ENCODE measurements around the gene NDUFAF7. TPM values are rescaled to one million over a fixed set of nuclear protein-coding genes. Genes with fewer than 3 reads are reported as not detected.

Gene NDUFAF7
- polyA plus RNA-seq, 1 donor (not counting 4 experiments of a cell fraction or from before 2014, with no cell fraction given): 27.7 TPM

GRCh38 chr2:37243435-37243834, 12.0 kb downstream of the NDUFAF7 start:
- H3K36me3 ChIP-seq (ENCODE audit: control insufficient read depth in 2 of 2, extremely low read depth in 1 of 2, insufficient read depth in 2 of 2, low read length in 2 of 2): peaks cover 9 to 19% of the 10 kb centered on the region in 2 experiments
- H3K9ac ChIP-seq (ENCODE audit: control insufficient read depth, extremely low read depth, insufficient read depth, low read length): no peak overlapping the region
- H4K20me1 ChIP-seq (ENCODE audit: control insufficient read depth, extremely low read depth, insufficient read depth, low read length): no peaks in the 10 kb centered on the region
- H3K27me3 ChIP-seq (ENCODE audit: control insufficient read depth, extremely low read depth, insufficient read depth, low read length): no peaks in the 10 kb centered on the region
- dilution Hi-C loops (cut with MboI; ENCODE audit: extremely low pct_ligation_motif_present, low sequenced_read_pairs): no loop called here
- FAIRE-seq (no peak), DNase-seq (ENCODE audit: low read depth, low spot score) (no peak)
- no peaks in the 10 kb centered on the region for H3K79me2 ChIP-seq (ENCODE audit: control insufficient read depth, insufficient read depth, low read length)
- no peaks in the 10 kb centered on the region for H3K9me1 ChIP-seq (ENCODE audit: control insufficient read depth, extremely low read depth, insufficient read depth, low read length)
- H3K4me2 ChIP-seq (ENCODE audit: control insufficient read depth, extremely low read depth, insufficient read depth, low read depth, low read length): no peak overlapping the region
- H3K4me1 ChIP-seq (ENCODE audit: control insufficient read depth, extremely low read depth, insufficient read depth, low read length): no peaks in the 10 kb centered on the region
- H3K27ac ChIP-seq (ENCODE audit: control insufficient read depth, insufficient read depth, low read length): no peak overlapping the region
- H3K4me3 ChIP-seq (ENCODE audit: control insufficient read depth in 2 of 3, extremely low read depth in 1 of 3, insufficient read depth in 2 of 3, low read depth in 1 of 3, low read length in 3 of 3): no peak overlapping the region
- no peak overlapping the region for H2AFZ ChIP-seq (ENCODE audit: control insufficient read depth, low read length)
- no peak for TF ChIP-seq EZH2 (IDR thresholded peaks at IDR 0.05; ENCODE audit: low read length)
- TF ChIP-seq, protein P1, sequence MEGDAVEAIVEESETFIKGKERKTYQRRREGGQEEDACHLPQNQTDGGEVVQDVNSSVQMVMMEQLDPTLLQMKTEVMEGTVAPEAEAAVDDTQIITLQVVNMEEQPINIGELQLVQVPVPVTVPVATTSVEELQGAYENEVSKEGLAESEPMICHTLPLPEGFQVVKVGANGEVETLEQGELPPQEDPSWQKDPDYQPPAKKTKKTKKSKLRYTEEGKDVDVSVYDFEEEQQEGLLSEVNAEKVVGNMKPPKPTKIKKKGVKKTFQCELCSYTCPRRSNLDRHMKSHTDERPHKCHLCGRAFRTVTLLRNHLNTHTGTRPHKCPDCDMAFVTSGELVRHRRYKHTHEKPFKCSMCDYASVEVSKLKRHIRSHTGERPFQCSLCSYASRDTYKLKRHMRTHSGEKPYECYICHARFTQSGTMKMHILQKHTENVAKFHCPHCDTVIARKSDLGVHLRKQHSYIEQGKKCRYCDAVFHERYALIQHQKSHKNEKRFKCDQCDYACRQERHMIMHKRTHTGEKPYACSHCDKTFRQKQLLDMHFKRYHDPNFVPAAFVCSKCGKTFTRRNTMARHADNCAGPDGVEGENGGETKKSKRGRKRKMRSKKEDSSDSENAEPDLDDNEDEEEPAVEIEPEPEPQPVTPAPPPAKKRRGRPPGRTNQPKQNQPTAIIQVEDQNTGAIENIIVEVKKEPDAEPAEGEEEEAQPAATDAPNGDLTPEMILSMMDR (optimal IDR thresholded peaks at IDR 0.05 in 1 of 3, IDR thresholded peaks at IDR 0.05 in 1 of 3, conservative IDR thresholded peaks at IDR 0.05 in 1 of 3; ENCODE audit: extremely low read depth in 1 of 3, insufficient read depth in 2 of 3, low read length in 3 of 3): no peak
- H3K9me3 ChIP-seq (ENCODE audit: control insufficient read depth, low read depth, low read length): no peaks in the 10 kb centered on the region

DNA sequence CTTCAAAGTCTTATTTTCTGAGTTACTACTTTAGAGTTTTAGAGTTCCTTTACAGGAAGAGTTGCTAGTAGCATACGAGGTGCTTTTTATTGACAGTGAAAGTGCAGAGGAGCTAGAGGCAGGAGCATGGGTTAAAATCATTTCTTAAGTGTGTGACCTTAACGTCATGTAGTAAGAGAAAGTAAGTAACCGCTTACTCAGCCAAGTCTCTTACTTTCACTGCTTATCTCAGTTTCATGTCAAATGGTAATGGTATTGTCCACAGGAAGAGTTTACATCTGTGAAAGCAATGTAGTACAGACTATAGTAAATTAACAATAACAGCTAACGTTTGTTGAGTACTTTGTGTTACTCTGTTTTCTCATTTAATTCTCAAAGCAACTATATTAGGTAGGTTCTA, 12.6 kb downstream of the NDUFAF7 start:
- no peak overlapping the region for H3K4me3 ChIP-seq (ENCODE audit: control insufficient read depth in 2 of 3, extremely low read depth in 1 of 3, insufficient read depth in 2 of 3, low read depth in 1 of 3, low read length in 3 of 3)
- H3K9me3 ChIP-seq (ENCODE audit: control insufficient read depth, low read depth, low read length): no peaks in the 10 kb centered on the region
- H3K36me3 ChIP-seq (ENCODE audit: control insufficient read depth in 2 of 2, extremely low read depth in 1 of 2, insufficient read depth in 2 of 2, low read length in 2 of 2): peaks cover 9 to 19% of the 10 kb centered on the region in 2 experiments
- no peaks in the 10 kb centered on the region for H3K27me3 ChIP-seq (ENCODE audit: control insufficient read depth, extremely low read depth, insufficient read depth, low read length)
- dilution Hi-C loops (cut with MboI; ENCODE audit: extremely low pct_ligation_motif_present, low sequenced_read_pairs): no loop called here
- TF ChIP-seq, protein P1 (optimal IDR thresholded peaks at IDR 0.05 in 1 of 3, IDR thresholded peaks at IDR 0.05 in 1 of 3, conservative IDR thresholded peaks at IDR 0.05 in 1 of 3; ENCODE audit: extremely low read depth in 1 of 3, insufficient read depth in 2 of 3, low read length in 3 of 3): no peak
- no peak for TF ChIP-seq EZH2 (IDR thresholded peaks at IDR 0.05; ENCODE audit: low read length)
- H3K4me2 ChIP-seq (ENCODE audit: control insufficient read depth, extremely low read depth, insufficient read depth, low read depth, low read length): no peak overlapping the region
- H3K27ac ChIP-seq (ENCODE audit: control insufficient read depth, insufficient read depth, low read length): no peak overlapping the region
- H2AFZ ChIP-seq (ENCODE audit: control insufficient read depth, low read length): no peak overlapping the region
- no peak for FAIRE-seq
- no peak overlapping the region for H3K9ac ChIP-seq (ENCODE audit: control insufficient read depth, extremely low read depth, insufficient read depth, low read length)
- no peak for DNase-seq (ENCODE audit: low read depth, low spot score)
- no peaks in the 10 kb centered on the region for H3K9me1 ChIP-seq (ENCODE audit: control insufficient read depth, extremely low read depth, insufficient read depth, low read length)
- H4K20me1 ChIP-seq (ENCODE audit: control insufficient read depth, extremely low read depth, insufficient read depth, low read length): no peaks in the 10 kb centered on the region
- H3K4me1 ChIP-seq (ENCODE audit: control insufficient read depth, extremely low read depth, insufficient read depth, low read length): no peaks in the 10 kb centered on the region
- H3K79me2 ChIP-seq (ENCODE audit: control insufficient read depth, insufficient read depth, low read length): no peaks in the 10 kb centered on the region
